D721Med (cell line): ENCODE data around the gene CTNNAL1.

Experiments used
- DNase-seq: peaks from one replicate; pipeline ENCODE4 v3.0.0; 2011; ENCODE audit warnings: low spot score; ENCODE audit not compliant: insufficient read length
- FAIRE-seq: peaks from 2 replicates; lab custom pipeline; 2011; peaks lifted over from hg19 to GRCh38; lab: Jason Lieb, UNC
- CTCF ChIP-seq: IDR thresholded peaks from 2 replicates; pipeline ENCODE4 v1.5.1; 2012; ENCODE audit warnings: mild to moderate bottlenecking, control low read depth; ENCODE audit not compliant: insufficient read depth; ENCODE audit errors: missing control alignments

CTNNAL1 gene

GRCh38 chr9:109036744-109037680 lies 23.7 kb upstream of the CTNNAL1 start:
- no peak for TF ChIP-seq CTCF
- no peak for DNase-seq
- no peak for FAIRE-seq

- no peak for FAIRE-seq
- TF ChIP-seq CTCF, result no peak
Observed at GRCh38 chr9:109035684-109036423, 22.6 kb upstream of the CTNNAL1 start.

GRCh38 chr9:109033941-109034700 lies 20.8 kb upstream of the CTNNAL1 start:
- DNase-seq (no peak), FAIRE-seq (no peak)
- no peak for TF ChIP-seq CTCF

More at GRCh38 chr9:109035684-109036423, 22.6 kb upstream of the CTNNAL1 start:
- no peak for DNase-seq

GRCh38 chr9:109031241-109031640 lies 17.9 kb upstream of the CTNNAL1 start:
- FAIRE-seq, result no peak
- DNase-seq, result no peak
- TF ChIP-seq CTCF, result no peak

GRCh38 chr9:109030426-109030825 lies 17.1 kb upstream of the CTNNAL1 start:
- FAIRE-seq (no peak), DNase-seq (no peak)
- no peak for TF ChIP-seq CTCF

- FAIRE-seq, result no peak
- no peak for TF ChIP-seq CTCF
- no peak for DNase-seq
Observed at GRCh38 chr9:109028457-109028856, 15.2 kb upstream of the CTNNAL1 start.
